Measurements from ENCODE around the gene F2RL2.
A peak's percentile ranks its signal among the peaks of the same experiment; 100 is the strongest.

F2RL2 gene, protein sequence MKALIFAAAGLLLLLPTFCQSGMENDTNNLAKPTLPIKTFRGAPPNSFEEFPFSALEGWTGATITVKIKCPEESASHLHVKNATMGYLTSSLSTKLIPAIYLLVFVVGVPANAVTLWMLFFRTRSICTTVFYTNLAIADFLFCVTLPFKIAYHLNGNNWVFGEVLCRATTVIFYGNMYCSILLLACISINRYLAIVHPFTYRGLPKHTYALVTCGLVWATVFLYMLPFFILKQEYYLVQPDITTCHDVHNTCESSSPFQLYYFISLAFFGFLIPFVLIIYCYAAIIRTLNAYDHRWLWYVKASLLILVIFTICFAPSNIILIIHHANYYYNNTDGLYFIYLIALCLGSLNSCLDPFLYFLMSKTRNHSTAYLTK

DNA sequence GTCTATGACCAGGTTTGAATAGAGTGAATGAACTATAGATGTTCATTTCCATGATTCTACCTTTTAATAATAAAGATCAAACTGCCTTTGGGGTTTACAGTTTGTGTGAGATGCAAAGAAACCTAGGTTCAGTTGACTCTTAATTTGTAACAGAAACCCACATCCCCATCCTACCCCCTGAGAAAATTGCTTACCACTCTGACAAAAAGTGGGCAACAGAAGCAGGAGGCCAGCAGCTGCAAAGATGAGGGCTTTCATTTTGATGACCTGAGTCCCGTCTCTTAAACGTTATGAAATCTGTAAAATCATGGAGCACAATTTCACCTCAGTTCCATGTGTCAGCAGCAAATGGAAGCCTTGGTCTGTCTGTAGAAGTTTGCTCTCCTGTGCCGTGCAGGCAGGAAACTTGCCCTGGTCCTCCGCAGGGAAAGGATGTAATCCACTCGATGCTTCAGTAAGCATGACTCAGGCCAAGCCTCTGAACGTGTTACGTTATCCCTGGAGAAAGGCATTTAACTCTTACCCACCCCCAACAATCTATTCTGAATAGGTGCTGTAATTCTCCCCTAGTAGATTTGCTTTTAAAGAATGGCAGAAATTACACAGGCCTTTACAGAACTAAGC is at the start of gene F2RL2:
Gene F2RL2, minus strand, starts transcription at position 431 of the 624 bp plus-strand sequence. Its CDS starts 173 bp downstream, at position 258.
- DNase-seq, result no peak

DNA sequence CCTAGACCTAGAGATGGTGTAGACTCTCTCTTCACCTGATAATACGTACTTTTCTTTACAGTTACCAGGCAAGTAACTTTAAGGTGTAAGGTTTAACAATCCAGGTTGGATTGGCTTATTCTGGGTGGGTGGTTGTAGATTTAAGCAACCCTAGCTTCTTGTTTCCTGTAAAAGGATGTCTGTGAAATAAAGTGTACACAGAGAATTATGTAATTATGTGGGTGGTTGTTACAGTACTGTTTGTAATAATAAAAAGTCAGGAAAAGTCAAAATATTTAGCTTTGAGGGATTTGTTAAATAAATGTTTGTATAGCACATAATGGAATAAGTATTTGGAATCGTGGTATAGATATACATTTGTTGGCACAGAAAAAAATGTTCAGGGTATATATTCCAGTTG is 49.0 kb upstream of the F2RL2 start:
- DNase-seq, result no peak

DNA sequence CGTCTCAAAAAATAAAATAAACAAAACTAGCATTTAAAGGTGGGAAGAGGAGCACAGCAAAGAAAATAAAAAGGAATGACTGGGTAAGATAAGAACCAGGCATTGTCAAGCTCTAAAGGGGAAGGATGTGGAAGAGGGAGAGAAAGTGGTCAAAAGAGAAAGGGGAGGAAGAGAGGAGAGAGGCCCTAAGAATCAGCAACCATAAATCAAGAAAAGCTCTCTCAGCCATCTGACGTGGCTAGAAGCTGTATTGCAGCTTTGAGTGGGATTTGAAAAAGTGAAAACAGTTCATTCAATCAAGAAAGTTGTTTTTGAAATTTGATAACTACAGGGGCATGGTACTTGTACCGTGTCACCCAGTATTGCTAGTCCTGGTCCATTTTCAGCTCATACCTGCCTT is 47.3 kb upstream of the F2RL2 start:
- DNase-seq, result no peak

DNA sequence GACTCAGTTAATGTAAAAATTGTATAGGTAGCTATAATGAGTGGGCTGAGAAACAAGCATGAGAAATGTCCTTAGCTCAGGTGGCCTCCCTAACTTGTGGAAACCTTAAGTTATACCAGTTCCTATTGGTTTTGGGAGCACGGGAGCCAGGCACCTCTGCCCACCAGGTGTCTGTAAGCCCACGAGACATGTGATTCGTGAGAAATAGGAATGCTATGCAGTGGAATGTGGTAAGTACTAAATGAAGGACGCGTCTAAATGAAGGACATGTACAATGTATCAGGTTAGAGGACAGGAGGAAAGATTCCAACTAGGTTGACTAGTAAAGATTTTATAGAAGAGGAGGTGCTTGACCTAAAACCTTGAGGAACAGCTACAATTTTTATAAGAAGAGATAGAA is 46.0 kb upstream of the F2RL2 start:
- no peak for DNase-seq

DNA sequence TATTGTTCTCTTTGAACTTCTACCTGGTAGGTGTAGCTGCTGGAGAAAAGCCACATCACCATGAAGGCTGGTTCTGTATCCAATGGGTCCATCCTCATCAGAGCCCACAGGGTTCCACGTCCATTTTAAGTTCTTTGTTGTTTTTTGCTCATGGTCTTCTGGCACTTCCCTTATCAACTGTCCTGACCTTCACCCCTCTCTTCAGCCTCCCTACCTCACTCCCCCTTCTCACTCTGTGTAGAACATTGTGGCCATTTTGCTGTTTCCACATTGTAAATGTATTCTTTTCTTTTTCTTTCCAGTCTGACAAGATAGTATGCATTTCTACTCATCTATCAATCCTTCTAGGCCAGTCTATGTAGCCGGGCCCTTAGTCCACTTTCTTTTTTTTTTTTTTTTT is 44.3 kb upstream of the F2RL2 start:
- DNase-seq, result no peak

DNA sequence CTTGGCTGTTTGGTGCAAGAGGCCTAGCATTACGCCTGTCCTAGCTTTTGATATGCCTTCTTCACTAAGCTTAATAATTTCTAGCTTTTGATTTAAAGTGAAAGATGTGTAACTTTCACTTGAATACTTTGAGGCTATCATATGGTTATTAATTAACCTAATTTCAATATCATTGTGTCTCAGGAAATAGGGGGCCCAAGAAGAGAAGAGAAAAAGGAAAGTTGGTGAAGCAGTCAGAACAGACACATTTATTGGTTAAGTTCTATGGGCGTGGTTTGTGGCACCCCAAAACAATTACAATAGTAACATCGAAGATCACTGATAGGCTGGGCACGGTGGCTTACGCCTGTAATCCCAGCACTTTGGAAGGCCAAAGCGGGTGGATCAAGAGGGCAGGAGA is 40.9 kb upstream of the F2RL2 start:
- DNase-seq, result no peak

DNA sequence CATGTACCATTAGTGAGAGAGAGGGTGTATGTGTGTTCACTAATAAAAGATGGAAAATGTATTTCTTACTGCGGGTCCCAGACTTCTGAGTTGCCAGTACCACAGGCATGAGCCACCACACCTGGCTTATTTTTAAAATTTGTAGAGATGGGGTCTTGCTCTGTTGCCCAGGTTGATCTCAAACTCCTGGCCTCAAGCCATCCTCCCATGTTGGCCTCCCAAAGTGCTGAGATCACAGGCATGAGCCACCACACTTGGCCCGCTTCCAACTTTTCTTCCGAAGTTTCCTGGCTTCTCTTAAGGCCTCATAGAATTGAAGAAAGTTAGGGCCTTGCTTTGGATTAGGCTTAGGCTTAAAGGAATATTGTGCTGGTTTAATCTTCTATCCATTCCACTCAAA is 40.4 kb upstream of the F2RL2 start:
- no peak for DNase-seq

DNA sequence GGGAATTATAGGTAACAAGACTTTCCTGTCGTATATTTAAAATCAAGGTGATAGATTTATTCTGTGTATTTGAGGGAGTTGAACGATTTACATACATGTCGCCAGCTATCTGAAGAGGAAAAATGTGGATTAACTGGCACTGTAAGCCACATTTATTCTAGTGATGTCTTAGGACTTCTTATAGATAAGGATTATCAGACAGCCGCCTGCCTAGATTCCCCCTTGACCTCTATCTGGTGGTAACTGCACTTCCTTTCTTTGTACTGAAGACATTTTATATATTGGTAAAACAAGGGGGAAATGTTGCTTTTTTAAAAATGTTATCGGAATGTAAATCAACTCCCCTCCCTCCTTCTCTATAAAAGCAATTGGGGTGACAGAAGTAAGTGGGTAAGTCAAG is 39.3 kb upstream of the F2RL2 start:
- no peak for DNase-seq

DNA sequence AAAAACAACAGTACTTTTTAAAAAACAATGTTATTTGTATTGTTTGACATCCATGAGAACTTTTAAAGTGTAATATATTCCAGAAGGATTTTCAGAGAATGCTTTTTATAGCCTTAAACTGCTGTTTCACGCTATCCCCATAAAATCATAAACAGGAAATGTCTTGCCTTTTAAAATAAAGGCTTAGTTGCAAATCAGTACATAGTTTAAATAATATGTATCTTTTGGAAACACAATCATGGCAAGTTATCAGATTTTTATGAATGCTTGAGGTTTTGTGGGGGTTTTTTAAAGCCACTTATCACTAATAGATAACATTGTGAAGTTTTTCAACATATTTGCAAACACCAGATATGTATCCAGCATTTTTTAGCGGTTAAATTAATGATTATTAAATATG is 37.2 kb upstream of the F2RL2 start:
- no peak for DNase-seq

DNA sequence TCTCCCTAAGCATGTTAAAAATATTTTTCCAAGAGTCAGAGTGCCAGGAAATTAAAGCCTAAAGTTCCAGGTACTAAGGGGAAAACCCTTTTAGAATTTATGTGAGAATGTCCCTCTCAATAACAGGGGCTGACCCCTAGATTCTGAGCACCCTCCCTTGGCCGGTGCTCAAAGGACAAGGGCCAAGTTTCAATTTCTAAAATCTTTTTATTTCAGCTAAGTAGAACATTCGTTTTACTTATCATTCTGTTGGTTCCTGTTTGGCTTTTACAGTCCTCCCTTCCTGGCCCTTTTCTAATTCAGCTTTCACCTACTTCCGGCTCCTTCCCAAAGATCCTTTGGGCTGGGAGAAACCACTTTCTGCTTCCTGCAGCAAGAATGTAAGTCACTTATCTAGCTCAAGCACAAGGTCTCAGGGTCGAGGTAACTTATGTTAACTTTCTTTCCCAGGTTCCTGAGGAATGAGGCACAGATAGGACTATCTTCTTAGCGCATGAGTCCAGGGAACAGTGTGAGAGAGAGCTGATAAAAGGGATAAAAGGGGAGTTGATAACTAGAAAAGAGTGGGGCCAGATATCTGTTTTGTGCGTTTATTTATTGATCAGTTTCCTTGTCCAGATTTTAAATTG is 34.6 kb upstream of the F2RL2 start:
- DNase-seq, result no peak

DNA sequence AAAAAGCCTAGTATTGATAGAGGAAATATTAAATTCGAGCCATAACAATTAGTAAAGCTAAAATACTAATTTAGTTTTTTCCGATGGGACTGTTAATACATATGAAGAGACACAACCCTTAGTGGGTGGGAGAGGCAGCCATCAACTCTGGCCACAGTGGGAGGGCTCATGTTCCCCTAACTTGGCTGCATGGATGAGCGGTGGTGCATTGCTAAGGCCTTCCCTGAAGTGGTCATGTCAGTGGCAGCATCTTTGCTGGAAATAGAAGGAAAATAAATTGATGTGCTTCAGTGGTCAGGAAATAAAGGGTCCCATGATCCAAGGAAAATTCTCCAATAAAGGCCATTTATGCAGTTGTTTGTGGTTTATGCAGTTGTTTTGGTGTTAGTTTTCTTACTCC is 33.9 kb upstream of the F2RL2 start:
- no peak for DNase-seq

DNA sequence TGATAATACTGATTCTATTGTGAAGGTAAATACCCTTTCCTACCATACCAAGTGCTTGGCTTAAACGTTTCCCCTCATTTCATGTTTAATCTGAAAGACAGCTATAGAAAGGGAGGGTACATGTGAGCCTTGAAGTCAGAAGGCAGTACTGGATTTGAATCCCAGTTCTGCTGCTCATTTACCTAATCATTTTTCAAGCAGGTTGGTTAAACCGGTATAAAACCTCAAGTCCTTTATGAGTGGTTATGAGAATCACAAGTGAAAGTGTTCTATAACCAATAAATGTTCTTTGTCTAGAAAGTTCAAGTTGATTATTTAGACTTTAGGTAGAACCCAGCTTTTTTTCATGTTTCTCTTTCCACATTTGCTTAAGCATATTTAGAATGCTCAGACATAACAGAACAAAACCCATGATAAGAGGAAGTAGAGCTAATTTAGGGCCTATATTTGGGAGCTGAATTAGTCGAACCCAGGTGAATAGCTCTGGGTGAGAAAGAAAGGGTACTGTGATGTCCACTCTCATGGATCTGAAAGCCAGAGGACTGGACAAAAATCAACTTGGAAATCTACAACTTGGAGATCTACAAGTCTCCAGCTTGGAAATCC is 29.7 kb upstream of the F2RL2 start:
- peak; percentile 24 for DNase-seq

DNA sequence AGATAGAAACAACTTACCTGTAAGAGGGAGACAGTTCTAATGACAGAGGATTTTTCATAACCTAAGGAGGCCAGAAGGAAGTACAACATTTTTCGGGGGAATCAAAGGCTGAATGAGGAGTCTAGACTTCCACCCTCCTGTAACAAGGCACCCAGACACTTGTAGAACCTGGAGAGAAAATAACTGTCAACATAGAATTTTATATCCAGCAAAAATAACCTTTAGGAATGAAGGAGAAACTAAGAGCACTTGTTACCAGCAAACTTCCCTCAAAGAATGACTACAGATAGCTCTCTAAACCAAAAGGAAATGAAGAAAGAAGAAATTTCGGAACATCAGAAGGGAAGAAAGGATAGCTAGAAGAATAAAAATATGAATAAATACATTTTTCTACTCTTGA is 25.9 kb upstream of the F2RL2 start:
- no peak for DNase-seq

DNA sequence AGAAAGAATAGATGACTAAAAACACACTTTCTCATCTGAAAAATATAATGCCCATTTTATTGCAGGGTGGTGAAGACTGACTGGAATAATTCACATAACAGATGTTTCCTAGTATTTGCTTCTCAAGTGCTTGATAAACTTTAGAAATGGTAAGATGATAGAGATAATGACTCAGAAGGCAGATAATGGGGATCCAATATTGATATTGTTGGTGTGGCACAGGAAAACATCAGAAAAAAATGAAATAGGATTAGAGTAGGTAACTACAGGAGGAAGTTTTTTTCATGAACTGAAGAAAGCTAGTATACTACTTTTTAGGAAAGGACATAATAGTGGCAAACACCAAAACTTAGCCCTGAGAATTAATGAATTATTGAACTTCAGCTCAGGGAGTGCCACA is 20.2 kb upstream of the F2RL2 start:
- no peak for DNase-seq

DNA sequence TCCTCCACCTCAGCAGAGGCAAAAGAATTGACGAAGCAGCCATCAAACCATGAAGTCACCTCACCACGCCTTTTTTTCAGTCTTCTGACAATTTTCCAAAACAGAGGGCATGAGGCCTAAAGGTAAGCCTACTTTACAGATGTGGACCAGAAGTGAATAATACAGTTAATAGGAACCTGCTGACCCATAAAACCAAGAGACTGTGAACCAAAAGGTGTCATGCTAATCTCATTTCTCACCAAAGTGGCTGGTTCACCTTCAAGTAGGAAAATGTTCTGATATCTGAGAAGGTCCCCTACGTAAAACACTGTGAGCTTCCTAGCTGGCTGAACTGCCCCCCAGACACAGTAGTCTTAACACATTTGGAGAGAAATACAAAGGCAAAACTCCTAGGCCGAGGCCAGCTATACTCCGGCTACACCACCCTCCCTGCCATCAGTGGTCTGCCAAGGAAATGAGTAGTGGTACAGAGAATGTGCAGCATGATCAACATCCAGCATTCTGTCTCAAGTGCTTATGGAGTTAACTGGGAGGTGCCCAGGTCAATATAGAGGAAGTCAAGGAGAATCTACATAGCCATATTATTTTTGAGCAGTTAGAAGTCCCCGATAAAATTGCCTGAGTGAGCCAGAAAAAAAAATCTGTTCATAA is 19.3 kb upstream of the F2RL2 start:
- no peak for DNase-seq

DNA sequence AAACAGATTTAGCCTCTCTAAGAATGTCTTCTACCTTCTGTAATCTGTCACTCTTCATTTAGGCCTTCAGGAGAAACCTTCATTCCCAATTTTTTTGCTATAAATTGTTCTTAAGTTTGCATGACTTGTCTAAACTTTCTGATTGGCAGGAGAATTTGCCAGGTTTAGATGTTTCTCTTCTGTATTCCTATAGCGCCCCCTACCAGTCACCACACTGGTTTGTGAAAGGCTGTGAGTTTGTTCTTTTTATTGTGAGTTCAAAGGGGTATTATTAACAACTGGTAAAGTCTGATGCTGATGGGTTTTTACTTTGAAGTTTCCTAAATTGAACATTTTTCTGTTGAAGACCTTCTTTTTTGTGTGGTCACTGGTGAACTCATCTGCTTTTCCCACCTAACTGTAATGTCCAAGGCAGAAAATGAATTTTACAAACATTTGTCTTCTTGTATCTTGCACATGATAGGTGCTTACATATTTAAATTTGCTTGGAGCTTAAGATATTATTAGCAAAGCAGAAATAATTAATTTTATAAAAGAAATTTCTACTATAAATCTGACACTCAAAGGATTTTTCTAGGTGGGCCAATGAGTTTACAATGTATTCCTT is 18.4 kb upstream of the F2RL2 start:
- peak; percentile 67 for DNase-seq

DNA sequence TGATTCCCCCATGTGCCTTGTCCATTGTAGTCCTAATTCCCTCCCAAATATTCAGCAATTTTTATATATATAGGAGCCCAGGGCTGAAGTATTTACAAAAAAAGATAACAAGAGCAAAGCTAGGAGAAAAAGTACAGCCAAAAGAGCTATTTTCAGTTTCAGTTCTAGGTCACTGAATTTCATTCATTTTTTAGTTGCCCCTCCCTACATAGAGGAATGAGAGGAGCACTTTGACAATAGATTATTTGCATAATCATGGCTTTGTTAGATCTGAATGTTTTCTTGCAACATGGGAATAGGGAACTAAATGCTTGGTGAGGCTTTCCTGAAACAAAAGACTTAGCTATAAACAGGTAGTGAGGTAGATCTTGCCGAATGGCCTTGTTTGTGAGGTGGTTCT is 15.3 kb upstream of the F2RL2 start:
- no peak for DNase-seq

DNA sequence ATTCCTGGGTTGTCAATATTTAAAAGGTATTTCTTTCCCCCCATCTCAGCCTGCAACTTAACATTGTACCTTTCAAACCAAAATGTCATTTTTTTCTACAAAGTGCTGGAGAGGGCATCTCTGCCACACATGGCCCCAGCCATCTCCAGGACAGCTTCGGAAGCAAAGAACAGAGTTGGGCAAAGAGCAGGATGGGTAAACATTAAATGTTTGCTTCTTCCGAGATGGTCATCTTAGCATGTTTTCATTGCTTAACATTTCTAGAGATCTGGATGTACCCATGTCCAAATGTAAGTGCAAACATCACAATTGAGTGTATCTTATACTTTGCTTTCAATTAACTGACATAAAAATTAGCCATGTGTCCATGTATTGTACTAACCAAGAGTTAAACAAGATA is 14.3 kb upstream of the F2RL2 start:
- no peak for DNase-seq

DNA sequence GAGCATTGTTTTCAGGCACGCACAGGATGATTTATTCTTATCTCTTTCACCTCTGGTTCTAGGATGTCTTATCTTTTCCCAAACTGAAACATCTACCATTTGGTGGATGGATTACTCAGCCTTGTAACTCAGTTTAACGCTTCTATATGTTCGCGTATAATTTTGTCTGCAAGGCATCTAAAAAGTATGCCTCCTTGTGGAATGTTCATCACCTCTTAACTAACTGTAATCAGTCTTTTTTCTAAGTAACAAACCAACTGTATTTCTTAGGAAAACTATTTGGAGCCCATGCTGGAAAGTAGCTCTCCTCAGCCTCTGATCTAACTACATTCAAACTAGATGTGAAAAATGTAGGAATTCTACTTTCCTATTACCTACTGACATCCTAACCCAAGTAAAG is 11.5 kb upstream of the F2RL2 start:
- no peak for DNase-seq

DNA sequence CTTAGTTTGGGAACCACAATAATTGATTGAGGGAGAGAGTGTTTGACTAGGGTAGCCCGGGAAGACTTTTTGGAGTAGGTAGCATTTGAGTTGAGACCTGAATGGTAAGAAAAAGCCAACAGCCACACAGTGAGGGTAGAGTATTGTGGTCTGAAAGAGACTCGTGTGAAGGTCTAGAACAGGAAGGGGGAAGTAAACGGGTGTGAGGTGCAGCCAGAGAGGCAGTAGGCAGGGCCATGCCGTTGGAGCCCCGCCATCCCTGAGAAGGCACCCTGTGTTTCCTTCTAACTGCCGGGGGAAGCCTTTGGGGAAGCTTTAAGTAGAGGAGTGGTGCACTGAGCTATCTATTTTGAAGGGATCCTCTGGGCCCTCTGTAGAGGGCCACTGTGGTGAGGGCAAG is 3.5 kb upstream of the F2RL2 start:
- DNase-seq, result no peak

DNA sequence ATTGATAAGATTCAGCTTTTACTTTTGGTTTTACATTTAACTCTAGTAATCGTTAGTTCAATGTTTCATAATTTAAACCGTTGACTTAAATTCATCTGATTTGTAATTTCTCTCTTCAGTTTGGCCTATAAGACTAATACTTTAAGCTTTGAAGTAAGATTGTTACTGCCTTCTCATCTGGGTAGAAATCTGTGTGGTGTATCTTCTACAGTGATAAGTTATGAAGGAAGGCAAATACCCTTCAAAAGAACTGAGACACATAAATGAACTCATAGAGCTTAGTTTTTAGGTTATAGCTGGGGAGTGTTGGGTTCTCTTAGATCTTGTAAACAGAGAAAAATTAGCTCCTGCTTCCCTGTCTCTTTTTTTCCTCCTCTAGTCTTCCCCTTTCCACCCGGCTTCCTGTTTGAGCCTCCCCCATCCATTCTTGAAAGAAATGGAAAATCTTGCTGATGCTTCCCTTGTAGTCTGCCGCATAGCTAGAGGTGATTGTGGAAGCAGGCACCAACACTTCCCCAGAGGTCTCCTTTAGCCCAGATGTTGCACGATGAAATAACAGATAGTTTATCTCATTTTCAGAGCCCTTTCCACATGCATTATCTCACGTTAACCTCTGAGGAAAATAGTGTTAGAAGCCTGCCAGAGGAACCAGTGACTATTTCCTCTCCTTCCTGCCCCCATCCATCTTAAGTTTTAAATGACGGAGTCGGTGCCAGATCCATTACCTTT is 2.0 kb upstream of the F2RL2 start:
- no peak for DNase-seq

DNA sequence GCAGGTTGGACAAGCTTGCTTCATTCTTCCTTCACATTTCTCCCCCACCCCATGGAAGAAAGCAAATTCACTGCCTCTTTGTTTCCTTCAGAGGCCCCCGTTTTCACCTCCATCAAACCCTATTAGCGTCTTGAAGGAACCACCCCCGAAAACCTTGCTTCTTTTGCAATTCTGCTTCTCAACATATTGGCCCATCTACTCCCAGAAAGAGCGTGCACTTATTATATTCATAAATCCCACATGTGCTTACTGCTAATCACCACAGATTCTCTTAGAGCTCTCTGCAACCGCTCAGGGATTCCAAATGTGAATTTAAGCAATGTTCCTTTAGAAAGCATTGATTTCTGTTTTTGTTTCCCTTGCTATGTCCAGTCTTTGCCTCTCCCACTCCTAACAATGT is 1.1 kb downstream of the F2RL2 start:
- DNase-seq, result no peak
